ENCODE measurements around the gene PRDM8.

DNA sequence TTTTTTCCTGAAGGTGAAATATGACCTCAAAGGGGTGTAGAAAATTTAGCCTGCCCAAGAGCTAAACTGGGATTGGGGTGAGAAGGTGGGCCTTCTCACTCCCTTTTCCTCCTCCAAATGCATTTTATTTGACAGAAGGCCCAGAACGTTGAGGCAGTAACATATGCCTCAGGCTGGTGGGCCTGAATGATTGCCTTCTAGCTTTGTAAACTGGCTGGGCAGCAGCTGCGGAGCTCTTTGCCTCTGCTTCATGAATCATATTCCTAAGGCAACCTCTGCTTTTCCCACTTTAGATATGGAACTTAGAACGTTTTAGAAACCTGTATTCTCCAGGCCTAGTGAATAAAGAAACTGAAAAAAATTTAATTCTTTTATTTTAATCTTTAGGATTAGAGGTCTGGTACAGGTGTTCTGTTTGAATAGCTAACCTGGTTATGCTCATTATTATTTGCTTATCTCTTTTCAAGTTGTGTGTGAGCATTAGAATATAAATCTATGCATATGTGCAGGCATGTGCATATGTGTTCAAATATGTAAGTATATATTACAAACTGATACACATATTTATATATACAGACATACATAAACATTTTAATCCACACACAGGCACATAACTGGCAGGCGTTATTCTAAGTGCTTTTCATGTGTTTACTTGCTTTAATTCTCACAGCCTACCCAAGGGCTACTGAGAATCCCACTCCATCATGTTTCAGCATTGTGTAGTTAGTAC is 11.5 kb downstream of the PRDM8 start:
- TF ChIP-seq POLR2A (IDR thresholded peaks at IDR 0.05) (no peak), POLR2AphosphoS5 (IDR thresholded peaks at IDR 0.05) (no peak)
- TF ChIP-seq, protein P1, sequence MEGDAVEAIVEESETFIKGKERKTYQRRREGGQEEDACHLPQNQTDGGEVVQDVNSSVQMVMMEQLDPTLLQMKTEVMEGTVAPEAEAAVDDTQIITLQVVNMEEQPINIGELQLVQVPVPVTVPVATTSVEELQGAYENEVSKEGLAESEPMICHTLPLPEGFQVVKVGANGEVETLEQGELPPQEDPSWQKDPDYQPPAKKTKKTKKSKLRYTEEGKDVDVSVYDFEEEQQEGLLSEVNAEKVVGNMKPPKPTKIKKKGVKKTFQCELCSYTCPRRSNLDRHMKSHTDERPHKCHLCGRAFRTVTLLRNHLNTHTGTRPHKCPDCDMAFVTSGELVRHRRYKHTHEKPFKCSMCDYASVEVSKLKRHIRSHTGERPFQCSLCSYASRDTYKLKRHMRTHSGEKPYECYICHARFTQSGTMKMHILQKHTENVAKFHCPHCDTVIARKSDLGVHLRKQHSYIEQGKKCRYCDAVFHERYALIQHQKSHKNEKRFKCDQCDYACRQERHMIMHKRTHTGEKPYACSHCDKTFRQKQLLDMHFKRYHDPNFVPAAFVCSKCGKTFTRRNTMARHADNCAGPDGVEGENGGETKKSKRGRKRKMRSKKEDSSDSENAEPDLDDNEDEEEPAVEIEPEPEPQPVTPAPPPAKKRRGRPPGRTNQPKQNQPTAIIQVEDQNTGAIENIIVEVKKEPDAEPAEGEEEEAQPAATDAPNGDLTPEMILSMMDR (IDR thresholded peaks at IDR 0.05), result no peak

Data from breast epithelium (tissue), 3 donors.